ENCODE measurements around the gene METTL9.
"Not testable (repeated sequence)": the region's sequence is repeated elsewhere in the genome, so short reads cannot be mapped to it uniquely, and the experiment has no call there.

Gene METTL9

DNA sequence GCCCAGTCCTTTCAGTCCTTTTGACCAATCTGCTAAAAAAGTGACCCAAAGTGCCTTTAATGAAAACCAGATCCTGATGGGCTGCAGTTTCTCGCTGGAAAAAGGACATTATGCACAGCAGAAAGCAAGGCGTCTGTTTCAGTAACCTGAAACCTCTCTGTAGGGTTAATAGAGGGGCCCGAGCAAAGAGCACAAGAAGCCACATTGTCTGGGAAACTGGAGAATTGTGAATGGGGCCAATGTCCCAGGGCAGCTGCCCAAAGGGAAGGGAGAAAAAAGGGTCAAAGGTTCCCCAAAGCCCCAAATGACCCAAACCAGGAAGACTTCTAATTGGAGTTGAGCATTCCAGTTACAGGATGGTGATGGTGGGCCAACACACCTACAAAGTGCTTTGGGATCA is 67.4 kb downstream of the METTL9 start:
- DNase-seq = no peak

DNA sequence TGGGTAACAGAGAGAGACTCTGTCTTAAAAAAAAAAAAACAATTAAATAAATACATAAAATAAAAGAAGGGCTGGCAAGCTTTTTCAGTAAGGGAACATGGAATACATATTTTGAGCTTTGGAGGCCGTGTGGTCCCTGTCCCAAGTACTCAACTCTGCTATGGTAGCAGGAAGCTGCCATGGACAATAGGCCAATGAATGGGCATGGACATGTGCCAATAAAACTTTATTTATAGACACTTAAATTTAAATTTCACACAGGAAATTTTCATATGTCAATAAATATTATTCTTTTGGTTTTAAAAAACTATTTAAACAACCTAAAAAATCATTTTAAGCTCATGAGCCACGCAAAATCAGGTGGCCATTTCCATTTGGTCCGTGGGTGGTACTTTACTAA is 68.2 kb downstream of the METTL9 start:
- DNase-seq = no peak

DNA sequence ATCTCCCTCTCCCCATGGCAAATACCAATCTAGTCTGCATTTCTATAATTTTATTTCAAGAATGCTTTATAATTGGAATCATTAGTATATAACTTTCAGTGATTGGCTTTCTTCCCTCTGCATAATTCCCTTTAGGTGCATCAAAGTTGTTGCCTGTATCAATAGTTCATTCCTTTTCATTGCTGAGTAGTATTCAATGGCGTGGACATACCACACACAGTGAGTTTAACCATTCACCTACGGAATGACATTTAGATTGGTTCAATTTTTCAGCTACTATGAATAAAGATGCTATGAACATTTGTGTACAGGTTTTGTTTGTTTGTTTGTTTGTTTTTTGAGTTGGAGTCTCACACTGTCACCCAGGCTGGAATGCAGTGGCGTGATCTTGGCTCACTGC is 74.1 kb downstream of the METTL9 start:
- no peak for DNase-seq

DNA sequence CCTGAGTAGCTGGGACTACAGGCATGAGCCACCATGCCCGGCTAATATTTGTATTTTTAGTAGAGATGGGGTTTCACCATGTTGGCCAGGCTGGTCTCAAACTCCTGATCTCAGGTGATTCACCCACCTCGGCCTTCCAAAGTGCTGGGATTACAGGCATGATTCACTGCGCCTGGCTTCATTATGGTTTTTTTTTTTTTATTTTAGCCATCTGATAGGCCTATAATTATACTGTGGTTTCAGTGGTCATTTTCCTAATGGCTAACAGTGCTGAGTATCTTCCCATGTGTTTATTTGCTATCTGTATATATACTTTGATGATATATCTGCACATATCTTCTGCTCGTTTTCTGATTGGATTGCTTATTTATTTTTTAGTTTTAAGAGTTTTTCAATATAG is 75.1 kb downstream of the METTL9 start:
- not testable (repeated sequence) for DNase-seq

DNA sequence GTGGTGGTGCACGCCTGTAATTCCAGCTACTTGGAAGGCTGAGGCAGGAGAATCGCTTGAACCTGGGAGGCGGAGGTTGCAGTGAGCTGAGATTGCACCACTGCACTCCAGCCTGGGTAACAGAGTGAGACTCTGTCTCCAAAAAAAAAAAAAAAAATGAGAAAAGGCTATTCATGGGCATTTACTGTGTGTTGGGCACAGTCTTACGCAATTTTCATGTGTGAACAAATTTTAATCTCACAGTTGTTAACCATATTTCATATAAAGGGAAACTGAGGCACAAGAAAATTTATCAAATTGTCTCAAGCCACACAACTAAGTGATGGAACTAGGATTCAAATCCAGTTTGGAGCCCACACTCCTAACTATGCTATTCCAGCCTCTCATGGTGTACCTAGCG is 81.3 kb downstream of the METTL9 start:
- DNase-seq = not testable (repeated sequence)

DNA sequence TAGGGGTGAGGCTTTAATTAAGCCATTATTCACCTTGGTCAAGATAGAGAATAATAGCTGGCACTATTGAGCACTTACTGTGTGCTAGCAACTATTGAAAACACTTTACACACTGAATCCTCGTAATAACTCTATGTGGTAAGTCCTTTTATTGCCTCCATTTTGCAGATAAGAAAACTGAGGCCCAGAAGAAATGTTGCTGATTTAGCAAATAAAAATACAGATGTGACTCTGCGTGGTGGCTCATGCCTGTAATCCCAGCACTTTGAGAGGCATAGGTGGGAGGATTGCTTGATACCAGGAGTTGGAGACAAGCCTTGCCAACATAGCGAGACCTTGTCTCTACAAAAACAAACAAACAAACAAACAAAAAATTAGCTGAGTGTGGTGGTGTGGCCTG is 83.8 kb downstream of the METTL9 start:
- DNase-seq = no peak

DNA sequence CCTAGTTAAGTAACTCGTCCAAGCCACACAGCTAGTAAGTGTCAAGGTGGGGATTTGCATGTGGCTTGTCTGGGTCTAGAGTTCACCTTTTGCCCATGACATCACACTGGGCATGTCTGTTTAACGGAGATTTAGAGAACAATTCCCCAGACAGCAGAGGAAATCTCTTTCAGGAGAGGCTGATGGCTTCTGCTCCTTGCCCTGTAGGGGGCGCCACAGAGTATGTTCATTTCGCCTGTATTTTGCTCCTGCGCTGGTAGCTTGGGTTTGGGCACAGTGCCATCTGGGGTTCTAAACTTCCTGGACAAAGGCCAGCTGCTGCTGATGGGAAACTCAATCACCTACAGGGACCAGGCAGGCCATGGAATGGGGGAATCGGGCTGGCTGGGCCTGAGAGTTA is 84.8 kb downstream of the METTL9 start:
- peak; percentile 34 for DNase-seq

DNA sequence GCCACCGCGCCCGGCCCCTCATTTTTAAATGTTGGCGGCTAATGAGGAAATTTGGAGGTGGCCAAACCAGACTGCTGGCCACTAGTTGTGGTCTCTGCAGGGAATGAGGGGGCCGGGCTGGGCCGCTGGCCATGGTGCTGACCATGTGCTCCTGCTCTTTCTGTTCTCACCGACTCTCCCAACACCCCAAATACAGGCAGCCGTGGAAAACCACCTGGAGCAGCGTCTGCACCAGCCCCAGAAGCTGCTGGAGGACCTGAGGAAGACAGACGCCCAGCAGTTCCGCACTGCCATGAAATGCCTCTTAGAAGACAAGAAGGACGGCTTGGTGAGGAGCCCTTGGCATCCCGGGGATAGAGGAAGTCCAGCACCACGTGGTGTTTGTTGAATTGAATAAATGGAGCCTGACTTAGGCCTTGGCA is 85.7 kb downstream of the METTL9 start:
- no peak for DNase-seq

DNA sequence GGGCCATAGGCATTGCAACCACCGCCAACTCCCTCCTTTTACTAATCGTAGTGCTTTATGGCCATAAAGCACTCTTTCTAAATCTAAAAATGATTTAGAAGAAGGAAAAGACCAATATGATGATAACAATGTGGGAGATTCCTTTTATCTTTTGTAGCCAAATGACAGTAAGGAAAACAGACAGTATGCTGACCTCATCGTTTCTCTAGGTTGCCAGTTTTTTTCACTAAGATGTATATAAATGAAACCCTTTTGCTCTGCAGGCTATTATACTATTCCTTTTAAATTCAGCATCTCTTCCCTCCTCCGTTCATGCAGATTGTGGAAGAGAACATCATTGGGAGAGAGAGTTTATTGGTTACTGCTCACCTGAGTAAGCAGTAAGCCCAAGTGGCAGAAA is 89.7 kb downstream of the METTL9 start:
- no peak for DNase-seq

DNA sequence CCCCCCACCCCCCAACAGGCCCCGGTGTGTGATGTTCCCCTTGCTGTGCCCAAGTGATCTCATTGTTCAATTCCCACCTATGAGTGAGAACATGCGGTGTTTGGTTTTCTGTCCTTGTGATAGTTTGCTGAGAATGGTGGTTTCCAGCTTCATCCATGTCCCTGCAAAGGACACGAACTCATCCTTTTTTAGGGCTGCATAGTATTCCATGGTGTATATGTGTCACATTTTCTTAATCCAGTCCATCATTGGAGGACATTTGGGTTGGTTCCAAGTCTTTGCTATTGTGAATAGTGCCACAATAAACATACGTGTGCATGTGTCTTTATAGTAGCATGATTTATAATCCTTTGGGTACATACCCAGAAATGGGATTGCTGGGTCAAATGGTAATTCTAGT is 91.6 kb downstream of the METTL9 start:
- not testable (repeated sequence) for DNase-seq

DNA sequence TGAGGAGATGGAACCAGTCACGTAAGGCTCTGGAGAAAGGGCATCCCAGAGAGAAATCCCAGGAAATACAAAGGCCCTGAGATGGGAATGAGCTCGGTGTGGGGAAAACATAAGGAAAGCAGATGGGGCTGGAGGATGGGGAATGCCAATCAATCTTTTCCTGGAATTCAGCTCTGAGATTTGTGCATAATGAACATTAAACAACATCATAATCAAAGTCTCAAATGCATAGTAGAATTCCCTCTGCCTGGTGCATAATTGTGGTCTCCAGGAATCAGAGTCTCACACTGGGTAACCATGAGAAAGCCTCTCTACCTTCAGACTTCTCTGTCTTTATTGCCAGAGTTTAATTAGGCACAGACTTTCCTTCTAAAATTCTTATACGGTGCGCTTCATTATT is 95.2 kb downstream of the METTL9 start:
- no peak for DNase-seq

DNA sequence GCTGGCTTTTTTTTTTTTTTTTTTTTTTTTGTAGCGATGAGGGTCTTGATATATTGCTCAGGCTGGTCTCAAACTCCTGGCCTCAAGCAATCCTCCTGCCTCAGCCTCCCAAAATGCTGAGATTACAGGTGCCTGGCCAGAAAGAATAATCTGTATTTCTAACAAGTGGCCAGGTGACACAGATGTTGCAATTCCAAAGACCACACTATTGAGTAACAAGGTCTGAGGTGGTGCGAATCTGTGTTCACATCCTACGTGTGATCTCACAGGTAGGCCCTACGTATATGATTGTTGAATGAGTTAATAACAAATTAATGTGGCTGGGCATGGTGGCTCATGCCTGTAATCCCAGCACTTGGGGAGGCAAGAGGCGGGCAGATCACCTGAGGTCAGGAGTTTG is 97.7 kb downstream of the METTL9 start:
- no peak for DNase-seq

DNA sequence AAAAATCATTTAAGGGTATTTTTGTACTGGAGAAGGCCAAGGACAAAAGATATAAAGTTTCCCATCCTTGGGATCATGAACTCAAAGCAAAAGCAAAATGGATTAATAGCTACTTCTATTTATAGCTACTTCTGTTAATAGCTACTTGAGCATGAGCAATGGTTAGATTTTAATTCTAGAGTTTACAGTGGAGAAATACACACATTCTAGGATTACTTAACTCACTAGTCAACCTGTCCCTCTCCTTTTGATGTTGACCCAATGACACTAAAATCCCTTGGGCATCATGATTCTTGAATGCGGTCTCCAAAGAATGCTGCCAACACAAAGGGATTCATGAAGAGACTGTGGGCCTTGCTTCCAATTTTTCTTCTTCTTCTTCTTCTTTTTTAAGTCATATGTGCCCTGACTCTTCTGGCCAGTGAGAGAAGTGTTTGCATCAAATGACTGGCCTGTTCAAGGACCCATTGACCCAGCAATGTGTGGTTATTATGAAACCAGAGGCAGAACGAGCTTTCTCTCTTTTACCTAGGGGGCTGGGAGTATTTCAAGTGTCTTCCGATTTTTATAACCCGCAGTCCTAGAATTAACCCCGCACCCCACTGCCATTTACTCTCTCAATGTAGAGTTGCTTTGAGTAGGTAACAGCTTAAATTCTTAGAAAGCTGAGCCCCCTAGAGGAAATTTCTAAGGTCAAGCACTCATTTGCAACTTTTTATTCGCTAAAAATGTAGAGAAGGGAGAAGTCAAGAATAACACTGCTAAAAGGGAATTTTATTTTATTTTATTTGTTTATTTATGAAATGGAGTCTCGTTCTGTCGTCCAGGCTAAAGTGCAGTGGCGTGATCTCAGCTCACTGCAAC is 99.0 kb downstream of the METTL9 start:
- no peak for DNase-seq

DNA sequence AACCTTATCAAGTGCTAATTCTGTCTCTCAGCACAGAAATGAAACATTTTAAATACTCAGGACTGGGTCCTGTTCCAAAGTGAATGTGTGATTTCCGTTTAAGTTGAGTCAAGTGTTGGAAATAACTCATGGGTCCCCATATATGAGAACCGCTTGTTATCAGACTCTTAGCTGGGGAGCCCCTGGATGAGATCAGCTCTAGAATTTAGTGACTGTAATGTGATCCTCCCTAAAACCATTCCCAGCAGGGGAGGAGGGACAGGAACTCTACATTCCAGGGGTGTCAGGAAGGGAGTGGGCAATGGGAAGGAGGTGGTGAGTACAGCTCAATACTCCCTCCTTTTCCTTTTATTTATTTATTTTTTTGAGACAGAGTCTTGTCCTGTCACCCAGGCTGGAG is 101.9 kb downstream of the METTL9 start:
- DNase-seq = no peak

DNA sequence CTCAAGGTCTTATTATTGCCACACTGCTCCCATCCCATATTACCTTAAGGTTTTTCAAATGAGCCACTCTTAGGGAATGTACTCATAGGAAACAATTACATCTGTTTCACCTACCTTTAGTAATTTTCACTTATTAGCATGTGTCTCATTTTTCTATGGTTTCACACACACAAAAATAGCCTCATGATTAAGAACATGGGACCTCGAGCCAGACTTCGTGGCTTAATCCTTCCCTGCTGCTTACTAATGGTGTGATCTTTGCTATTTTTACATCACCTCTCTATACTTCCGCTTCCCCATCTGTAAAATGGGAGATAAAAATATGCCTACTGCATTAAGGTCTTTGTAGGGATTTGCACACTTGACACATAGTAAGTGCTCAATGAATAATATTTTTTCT is 102.9 kb downstream of the METTL9 start:
- no peak for DNase-seq

DNA sequence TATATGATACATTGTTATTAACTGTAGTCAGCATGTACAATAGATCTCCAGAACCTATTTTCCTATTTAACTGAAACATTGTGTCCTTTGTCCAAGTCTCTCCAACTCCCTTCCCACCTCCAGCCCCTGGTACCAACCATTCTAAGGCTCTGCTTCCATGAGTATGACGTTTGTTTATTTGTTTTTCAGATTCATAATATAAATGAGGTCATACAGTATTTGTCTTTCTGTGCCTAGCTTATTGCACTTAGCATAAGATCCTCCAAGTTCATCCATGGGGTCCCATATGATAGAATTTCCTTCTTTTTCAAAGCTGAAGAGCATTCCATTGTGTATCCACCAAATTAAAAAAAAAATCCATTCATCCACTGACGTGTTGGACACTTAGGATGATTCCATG is 103.8 kb downstream of the METTL9 start:
- DNase-seq = no peak

DNA sequence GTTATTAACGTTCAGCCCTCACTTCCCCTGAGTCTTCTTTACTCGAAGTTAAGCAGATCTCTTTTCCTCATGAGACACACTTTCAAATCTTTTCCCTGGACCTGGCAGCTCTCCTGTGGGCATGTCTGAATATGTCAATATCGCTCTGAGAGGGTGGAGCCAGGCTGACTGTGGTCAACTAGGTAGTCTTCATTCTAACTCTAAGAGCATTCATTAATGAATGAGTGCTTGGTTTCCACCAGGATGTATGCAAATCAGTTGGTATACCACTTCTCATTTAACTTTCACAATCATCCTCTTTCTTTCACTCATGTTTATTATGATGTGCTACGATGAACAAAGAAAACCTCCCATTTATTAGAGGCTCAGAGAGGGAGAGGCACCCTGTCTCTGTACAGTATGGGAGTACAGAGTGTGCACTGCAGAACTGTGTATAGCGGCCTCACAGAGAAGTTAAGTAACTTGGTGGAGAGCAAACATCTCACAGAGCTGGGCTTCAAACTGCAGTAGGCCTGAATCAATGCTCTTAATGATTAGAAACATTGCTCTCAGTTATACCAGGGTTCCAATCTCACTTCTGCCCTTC is 104.3 kb downstream of the METTL9 start:
- DNase-seq = no peak

DNA sequence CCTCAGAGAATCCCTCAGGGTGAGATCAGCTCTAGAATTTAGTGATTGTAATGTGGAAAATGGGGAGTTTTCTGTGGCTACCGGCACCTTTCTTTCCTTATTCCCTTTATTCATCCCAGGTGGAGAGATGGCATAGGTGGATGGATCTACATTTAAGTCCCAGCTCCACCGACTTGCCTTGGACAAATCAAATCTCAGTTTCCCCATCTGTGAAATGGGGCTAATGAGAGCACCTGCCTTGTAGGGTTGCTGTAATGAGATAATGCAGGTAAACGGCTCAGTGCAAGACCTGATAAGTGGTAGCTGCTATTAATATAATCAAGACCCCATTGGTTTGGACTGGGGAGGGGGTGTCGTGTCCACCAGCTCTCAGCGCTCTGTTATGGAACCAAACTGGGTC is 104.9 kb downstream of the METTL9 start:
- no peak for DNase-seq

DNA sequence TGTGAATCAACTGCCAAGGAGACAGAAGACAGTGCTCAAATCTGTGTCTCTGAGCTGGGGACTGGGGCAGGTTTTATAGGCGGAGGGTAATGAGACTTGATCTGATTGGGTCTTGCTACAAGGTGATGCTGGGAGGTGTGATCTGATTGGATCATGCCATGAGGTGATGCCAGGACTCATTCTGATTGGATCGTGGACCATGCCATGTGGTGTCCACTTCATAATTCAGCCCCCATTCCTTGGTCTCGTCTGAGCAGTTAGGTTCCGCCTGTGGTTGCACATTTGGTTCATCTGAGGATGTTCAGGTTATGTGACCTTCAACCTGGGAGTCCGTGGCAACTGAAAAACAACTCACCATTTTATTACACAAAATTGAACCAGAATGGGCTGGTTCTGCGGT is 105.4 kb downstream of the METTL9 start:
- DNase-seq = no peak

Measured in CD4-positive, alpha-beta T cell treated with Interleukin-10 for 1 hour (primary cell).